DOHH2 (cell line): Measurements from ENCODE around the gene FBXW7.

Source experiments
- H3F3A ChIP-seq: fragments of 200-600 bp; sonication (generic), shearing (Covaris generic); 2 replicates; pipeline ENCODE4 v1.6.0; 2016; ENCODE audit warnings: antibody characterized with exemption, mild to moderate bottlenecking; ENCODE audit not compliant: control insufficient read depth, insufficient read depth
- H3K27ac ChIP-seq: fragments of 200-600 bp; sonication (generic); 2 replicates; pipeline ENCODE4 v1.5.1; 2014; ENCODE audit warnings: low read depth, mild to moderate bottlenecking, low read length, moderate library complexity
- H3K27me3 ChIP-seq: fragments of 200-600 bp; sonication (generic); 2 replicates; pipeline ENCODE4 v1.6.1; 2014; ENCODE audit warnings: mild to moderate bottlenecking, low read length, mixed read lengths; ENCODE audit not compliant: control insufficient read depth
- H3K36me3 ChIP-seq: fragments of 200-600 bp; sonication (generic); 2 replicates; pipeline ENCODE4 v1.6.1; 2014; ENCODE audit warnings: mild to moderate bottlenecking, low read length, moderate library complexity, mixed read lengths; ENCODE audit not compliant: control insufficient read depth
- H3K4me1 ChIP-seq: fragments of 200-600 bp; sonication (generic); 2 replicates; pipeline ENCODE4 v1.6.1; 2014; ENCODE audit warnings: mild to moderate bottlenecking, low read length, mixed read lengths; ENCODE audit not compliant: control insufficient read depth
- H3K4me2 ChIP-seq: fragments of 200-600 bp; sonication (generic); 2 replicates; pipeline ENCODE4 v1.6.0; 2014; ENCODE audit warnings: mild to moderate bottlenecking, low read length, moderate library complexity
- H3K4me3 ChIP-seq: fragments of 200-600 bp; sonication (generic); 2 replicates; pipeline ENCODE4 v1.5.1; 2014; ENCODE audit warnings: mild to moderate bottlenecking, low read length, mixed read lengths
- H3K79me2 ChIP-seq: fragments of 200-600 bp; sonication (generic); 2 replicates; pipeline ENCODE4 v1.6.1; 2014; ENCODE audit warnings: mild to moderate bottlenecking, low read length, mixed read lengths; ENCODE audit not compliant: control insufficient read depth
- H3K9me2 ChIP-seq: fragments of 200-600 bp; sonication (generic); replicated peaks from 2 replicates; pipeline ENCODE4 v1.6.1; 2014; ENCODE audit warnings: mild to moderate bottlenecking, low read length, mixed read lengths; ENCODE audit not compliant: control insufficient read depth
- H3K9me3 ChIP-seq: fragments of 200-600 bp; sonication (generic); 2 replicates; pipeline ENCODE4 v1.6.1; 2014; ENCODE audit warnings: antibody characterized with exemption, low read length, mixed read lengths; ENCODE audit not compliant: control insufficient read depth, insufficient read depth
- H4K20me1 ChIP-seq: fragments of 200-600 bp; sonication (generic); 2 replicates; pipeline ENCODE4 v1.6.0; 2014; ENCODE audit warnings: low read depth, mild to moderate bottlenecking, antibody characterized with exemption, low read length, moderate library complexity; ENCODE audit not compliant: control insufficient read depth, insufficient read depth
- CTCF ChIP-seq: fragments of 200-600 bp; sonication (generic); IDR thresholded peaks from one replicate; pipeline ENCODE4 v1.5.1; 2014; ENCODE audit warnings: antibody characterized with exemption, mild to moderate bottlenecking, low read depth, low read length; ENCODE audit not compliant: poor library complexity, severe bottlenecking
- EZH2phosphoT487 ChIP-seq: fragments of 200-600 bp; sonication (generic); IDR thresholded peaks from 2 replicates; pipeline ENCODE4 v1.6.1; 2017; ENCODE audit warnings: borderline replicate concordance, mild to moderate bottlenecking, antibody characterized with exemption, low read length, moderate library complexity, mixed read lengths

The FBXW7 gene

GRCh38 chr4:152454398-152455011 lies 81.4 kb downstream of the FBXW7 start:
- Histone ChIP-seq H3K79me2 (peaks cover 81% of the 10 kb centered on the region), H3K4me1 (peaks cover 29% of the 10 kb centered on the region), H3K36me3 (no peaks in the 10 kb centered on the region), H3F3A (peaks cover 6% of the 10 kb centered on the region; the same call in 1 of the 2 replicates), H3K27ac (no peak overlapping the region), H3K4me2 (no peak overlapping the region), H3K4me3 (no peak overlapping the region), H3K9me3 (no peaks in the 10 kb centered on the region), H3K27me3 (no peaks in the 10 kb centered on the region), H3K9me2 (no peaks in the 10 kb centered on the region), H4K20me1 (peaks cover 22% of the 10 kb centered on the region)
- TF ChIP-seq EZH2phosphoT487: no peak
- peak; percentile 70 for TF ChIP-seq CTCF

GRCh38 chr4:152451496-152451895 lies 84.4 kb downstream of the FBXW7 start:
- Histone ChIP-seq H3K27ac (no peak overlapping the region), H3K9me3 (no peaks in the 10 kb centered on the region), H3K27me3 (no peaks in the 10 kb centered on the region), H4K20me1 (peaks cover 17% of the 10 kb centered on the region), H3K36me3 (no peaks in the 10 kb centered on the region), H3K4me1 (peaks cover 17% of the 10 kb centered on the region), H3K4me2 (no peak overlapping the region), H3K79me2 (peaks cover 68% of the 10 kb centered on the region), H3K4me3 (0 out of 2 replicates have a peak overlapping the region, but pooled peaks have one; percentile 6), H3K9me2 (no peaks in the 10 kb centered on the region), H3F3A (peaks cover 6% of the 10 kb centered on the region; the same call in 1 of the 2 replicates)
- TF ChIP-seq CTCF: no peak
- TF ChIP-seq EZH2phosphoT487: no peak

- H3K79me2 ChIP-seq: peaks cover 62% of the 10 kb centered on the region
- 0 out of 2 replicates have a peak, but pooled peaks cover 11% of the 10 kb centered on the region for H4K20me1 ChIP-seq
- no peak overlapping the region for H3K4me2 ChIP-seq
- no peak overlapping the region for H3K27ac ChIP-seq
- TF ChIP-seq EZH2phosphoT487: no peak
- no peak for TF ChIP-seq CTCF
- no peak overlapping the region for H3K4me3 ChIP-seq
- H3K36me3 ChIP-seq: no peaks in the 10 kb centered on the region
- no peaks in the 10 kb centered on the region for H3F3A ChIP-seq
- no peaks in the 10 kb centered on the region for H3K27me3 ChIP-seq
- H3K4me1 ChIP-seq: peaks cover 9% of the 10 kb centered on the region
- H3K9me3 ChIP-seq: no peaks in the 10 kb centered on the region
- no peaks in the 10 kb centered on the region for H3K9me2 ChIP-seq
These were observed 87.0 kb downstream of the FBXW7 start for GRCh38 chr4:152448854-152449253.
